ENCODE data around the gene TMEM200A. TPM values are rescaled to one million over a fixed set of nuclear protein-coding genes. Genes with fewer than 3 reads are reported as not detected.
A peak's percentile ranks its signal among the peaks of the same experiment; 100 is the strongest.

TMEM200A gene
- total and polyA plus RNA-seq, 9 donors, result 9.2 to 28.7 (median 18.2) TPM

DNA sequence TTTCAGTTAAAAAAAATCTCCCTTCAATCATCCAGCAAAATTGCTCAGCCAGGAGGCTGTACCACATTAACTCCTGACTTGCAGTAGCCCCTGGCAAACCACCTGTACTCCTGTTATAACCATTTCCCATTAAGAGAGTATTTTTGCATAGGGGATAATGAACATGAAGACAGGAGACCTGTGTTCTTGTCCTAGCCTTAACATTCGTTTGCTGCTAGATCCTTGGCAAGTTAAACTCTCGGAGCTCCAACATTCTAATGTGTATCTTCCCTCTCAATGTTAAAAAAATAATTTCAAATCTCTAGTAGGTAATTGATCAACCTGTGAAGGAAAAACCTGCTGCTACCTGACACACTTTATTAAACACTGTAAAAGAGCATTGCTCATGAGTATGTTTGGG is 8.4 kb upstream of the TMEM200A start:
- DNase-seq, result no peak
- Histone ChIP-seq H3K27ac (ENCODE audit: low read length) (no peak overlapping the region), H3K36me3 (ENCODE audit: control insufficient read depth, insufficient read depth, low read length) (no peaks in the 10 kb centered on the region), H3K4me1 (ENCODE audit: control insufficient read depth, insufficient read depth, low read length) (no peaks in the 10 kb centered on the region), H3K27me3 (ENCODE audit: control insufficient read depth, insufficient read depth, low read length) (no peaks in the 10 kb centered on the region), H3K9me3 (replicated peaks; ENCODE audit: control insufficient read depth, low read depth, low read length) (no peaks in the 10 kb centered on the region), H3K4me3 (ENCODE audit: low read length) (no peak overlapping the region)
- WGBS (ENCODE audit: insufficient coverage), result no CpG with 5 or more reads among the region's 2 CpGs

DNA sequence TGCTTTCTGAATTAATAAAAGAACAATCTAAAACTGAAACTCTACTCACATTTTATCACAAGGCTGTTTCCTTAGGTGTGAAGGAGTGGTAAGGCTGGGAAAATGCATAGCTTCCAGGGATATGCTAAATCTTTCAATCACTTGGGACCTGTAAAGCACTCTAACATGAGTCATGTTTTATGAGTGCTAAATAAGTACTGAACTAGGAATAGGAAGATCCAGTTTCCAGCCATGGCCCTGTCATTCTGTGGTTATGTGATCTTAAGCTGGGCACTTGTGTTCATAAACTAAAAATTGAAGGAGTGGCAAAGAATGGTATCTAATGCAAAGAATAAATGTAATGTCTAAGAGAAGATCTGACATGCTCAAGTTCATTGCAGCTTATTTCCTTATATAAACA is 6.1 kb upstream of the TMEM200A start:
- no peaks in the 10 kb centered on the region for H3K36me3 ChIP-seq (ENCODE audit: control insufficient read depth, insufficient read depth, low read length)
- H3K9me3 ChIP-seq (replicated peaks; ENCODE audit: control insufficient read depth, low read depth, low read length), result no peaks in the 10 kb centered on the region
- no peak overlapping the region for H3K4me3 ChIP-seq (ENCODE audit: low read length)
- H3K4me1 ChIP-seq (ENCODE audit: control insufficient read depth, insufficient read depth, low read length), result no peaks in the 10 kb centered on the region
- peaks cover under 1% of the 10 kb centered on the region for H3K27me3 ChIP-seq (ENCODE audit: control insufficient read depth, insufficient read depth, low read length)
- no peak overlapping the region for H3K27ac ChIP-seq (ENCODE audit: low read length)
- DNase-seq, result no peak

DNA sequence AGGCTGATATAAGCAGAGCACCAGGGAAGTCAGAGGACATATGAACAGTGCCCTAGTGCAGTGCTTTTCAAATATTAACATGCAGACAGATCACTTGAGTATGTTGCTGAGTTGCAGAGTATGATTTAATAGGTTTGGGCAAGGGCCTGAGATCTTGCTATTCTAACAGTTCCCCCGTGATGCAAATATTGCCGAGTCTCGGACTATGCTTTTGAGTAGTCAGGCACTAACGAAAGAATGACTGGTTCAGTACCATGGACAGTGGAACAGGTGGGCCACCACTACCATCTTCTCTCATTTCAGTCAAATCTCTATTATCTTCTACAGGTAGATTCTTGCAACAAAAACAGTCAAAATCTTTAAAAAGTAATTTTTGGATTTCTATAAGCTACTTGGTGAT is 3.7 kb upstream of the TMEM200A start:
- 54% methylated on average over 4 of the region's 4 CpGs for WGBS (ENCODE audit: insufficient coverage)
- peak; percentile 45 for DNase-seq
- peaks cover 9% of the 10 kb centered on the region for H3K27me3 ChIP-seq (ENCODE audit: control insufficient read depth, insufficient read depth, low read length)
- H3K9me3 ChIP-seq (replicated peaks; ENCODE audit: control insufficient read depth, low read depth, low read length), result no peaks in the 10 kb centered on the region
- H3K4me3 ChIP-seq (ENCODE audit: low read length), result no peak overlapping the region
- no peak overlapping the region for H3K27ac ChIP-seq (ENCODE audit: low read length)
- peaks cover 6% of the 10 kb centered on the region for H3K4me1 ChIP-seq (ENCODE audit: control insufficient read depth, insufficient read depth, low read length)
- H3K36me3 ChIP-seq (ENCODE audit: control insufficient read depth, insufficient read depth, low read length), result no peaks in the 10 kb centered on the region

DNA sequence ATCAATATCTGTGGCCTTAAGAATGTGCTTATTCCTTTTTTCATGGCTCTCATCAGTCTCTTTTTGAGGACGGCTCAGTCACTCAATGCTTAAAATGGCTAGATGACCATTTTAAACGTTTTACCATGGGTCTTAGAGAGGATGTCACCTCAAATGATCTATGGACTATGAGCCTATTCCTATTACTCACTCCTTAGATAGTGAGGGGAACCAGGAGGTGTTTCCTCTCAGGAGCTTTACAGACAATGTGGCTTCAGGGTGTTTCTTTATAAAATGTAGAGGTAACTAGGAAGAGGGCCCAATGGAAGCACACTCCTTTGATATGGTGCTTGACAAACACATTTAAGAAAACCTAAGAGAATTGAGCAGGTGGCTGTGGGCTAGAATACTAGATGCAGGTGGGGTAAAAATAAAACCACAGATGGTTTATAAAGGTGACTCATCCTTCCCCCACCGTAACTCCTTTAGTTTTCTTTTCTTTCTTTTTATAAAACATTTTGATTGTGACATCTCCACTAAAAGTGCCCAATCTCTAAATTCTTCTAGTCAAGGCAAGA is 1.5 kb upstream of the TMEM200A start:
- Histone ChIP-seq H3K9me3 (replicated peaks; ENCODE audit: control insufficient read depth, low read depth, low read length) (no peaks in the 10 kb centered on the region), H3K4me1 (ENCODE audit: control insufficient read depth, insufficient read depth, low read length) (peaks cover 6% of the 10 kb centered on the region), H3K4me3 (ENCODE audit: low read length) (no peak overlapping the region), H3K27me3 (ENCODE audit: control insufficient read depth, insufficient read depth, low read length) (peaks cover 11% of the 10 kb centered on the region), H3K36me3 (ENCODE audit: control insufficient read depth, insufficient read depth, low read length) (no peaks in the 10 kb centered on the region), H3K27ac (ENCODE audit: low read length) (no peak overlapping the region)
- no peak for DNase-seq
- no CpG with 5 or more reads among the region's 3 CpGs for WGBS (ENCODE audit: insufficient coverage)

DNA sequence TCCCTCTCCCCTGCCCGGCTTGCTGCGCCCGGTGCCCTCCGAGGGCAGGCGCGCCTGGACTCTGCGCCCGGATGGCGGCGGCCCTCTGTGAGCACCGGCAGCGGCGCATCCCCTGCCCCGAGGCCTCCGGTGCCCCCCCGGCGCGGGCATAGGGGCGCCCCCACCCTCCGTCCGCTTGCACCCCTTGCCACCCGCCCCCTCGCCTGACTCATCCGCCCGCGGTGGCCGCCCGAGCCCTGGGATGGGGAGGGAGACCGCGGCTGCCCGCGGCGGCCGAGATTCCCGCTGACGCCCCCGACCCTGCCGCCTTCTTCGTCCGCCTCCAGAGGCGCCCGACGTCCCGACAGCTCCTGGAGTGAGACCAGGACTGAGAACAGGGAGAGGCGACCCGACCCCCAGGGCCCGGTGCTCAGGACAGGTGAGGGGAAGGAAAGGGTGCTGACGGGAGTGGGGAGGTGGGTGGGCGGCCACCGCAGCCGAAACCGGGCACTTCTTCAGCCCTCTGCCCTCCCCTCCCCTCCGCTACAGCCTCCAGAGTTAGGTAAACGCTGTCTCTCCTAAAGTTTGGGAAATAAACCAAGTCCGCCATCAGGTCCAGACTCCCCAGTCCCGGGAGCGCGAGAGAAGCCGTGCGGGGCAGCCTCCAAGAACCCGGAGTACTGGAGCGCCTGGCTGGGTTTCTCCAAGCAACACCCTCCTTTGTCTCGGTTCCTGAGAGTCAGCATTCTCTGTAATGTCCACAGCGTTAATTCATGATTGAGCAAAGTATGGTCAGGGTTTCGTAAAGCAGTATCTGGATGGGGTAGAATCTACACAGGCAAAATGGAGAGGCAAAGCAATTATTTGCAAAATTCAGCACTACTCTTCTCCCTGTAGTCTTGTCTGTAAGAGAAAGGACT is 539 bp downstream of the TMEM200A start:
- peak overlapping the region; percentile 82 for H3K4me3 ChIP-seq (ENCODE audit: low read length)
- H3K27ac ChIP-seq (ENCODE audit: low read length), result peak overlapping the region; percentile 75
- H3K27me3 ChIP-seq (ENCODE audit: control insufficient read depth, insufficient read depth, low read length), result peaks cover 11% of the 10 kb centered on the region
- peaks cover 6% of the 10 kb centered on the region for H3K4me1 ChIP-seq (ENCODE audit: control insufficient read depth, insufficient read depth, low read length)
- WGBS (ENCODE audit: insufficient coverage), result under 1% methylated on average over 47 of the region's 65 CpGs
- no peaks in the 10 kb centered on the region for H3K36me3 ChIP-seq (ENCODE audit: control insufficient read depth, insufficient read depth, low read length)
- peak; percentile 54 for DNase-seq
- H3K9me3 ChIP-seq (replicated peaks; ENCODE audit: control insufficient read depth, low read depth, low read length), result no peaks in the 10 kb centered on the region

DNA sequence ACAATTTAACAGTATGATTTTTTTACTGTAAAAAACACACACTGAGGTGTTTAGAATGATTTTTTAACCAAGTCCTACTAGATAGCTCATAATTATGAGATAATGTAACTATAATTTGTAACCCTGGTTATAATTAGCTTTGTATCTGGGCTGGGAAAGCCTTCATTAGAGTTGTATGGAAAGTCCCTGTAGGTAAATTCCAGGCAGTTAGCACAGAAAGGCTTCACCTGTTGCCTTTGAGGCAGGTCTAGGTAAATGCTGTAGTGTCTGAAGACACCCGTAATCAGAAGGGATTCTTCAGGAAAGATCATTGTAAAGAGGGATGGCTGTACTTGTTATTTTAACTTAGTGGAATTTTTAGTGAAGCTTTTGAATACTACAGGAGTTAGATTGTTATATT is 1.9 kb downstream of the TMEM200A start:
- Histone ChIP-seq H3K27ac (ENCODE audit: low read length) (no peak overlapping the region), H3K27me3 (ENCODE audit: control insufficient read depth, insufficient read depth, low read length) (peaks cover 11% of the 10 kb centered on the region), H3K36me3 (ENCODE audit: control insufficient read depth, insufficient read depth, low read length) (no peaks in the 10 kb centered on the region), H3K4me3 (ENCODE audit: low read length) (no peak overlapping the region), H3K4me1 (ENCODE audit: control insufficient read depth, insufficient read depth, low read length) (peaks cover 6% of the 10 kb centered on the region), H3K9me3 (replicated peaks; ENCODE audit: control insufficient read depth, low read depth, low read length) (no peaks in the 10 kb centered on the region)
- WGBS (ENCODE audit: insufficient coverage), result 73% methylated on average over 1 of the region's 1 CpG
- DNase-seq, result no peak

DNA sequence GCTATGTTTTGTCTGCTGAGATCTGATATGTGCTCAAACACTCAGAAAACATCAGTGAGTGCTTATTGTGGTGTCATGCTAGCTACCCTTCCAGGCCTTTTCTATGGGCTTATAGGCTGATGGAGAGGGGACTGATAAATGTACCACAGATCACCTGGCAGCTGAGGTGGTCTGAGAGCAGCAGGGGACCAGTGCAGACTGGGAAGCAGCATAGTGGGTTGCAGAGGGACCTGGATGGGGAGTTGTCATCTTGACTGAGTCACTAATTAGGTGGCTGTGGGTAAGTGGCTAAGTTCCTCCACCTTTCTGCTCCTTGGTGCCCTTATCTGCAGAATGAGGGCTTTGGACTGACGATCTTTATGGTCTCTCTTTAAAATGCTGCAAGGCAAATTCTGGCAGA is 2.8 kb downstream of the TMEM200A start:
- peaks cover 6% of the 10 kb centered on the region for H3K4me1 ChIP-seq (ENCODE audit: control insufficient read depth, insufficient read depth, low read length)
- peaks cover 11% of the 10 kb centered on the region for H3K27me3 ChIP-seq (ENCODE audit: control insufficient read depth, insufficient read depth, low read length)
- 100% methylated on average over 1 of the region's 1 CpG for WGBS (ENCODE audit: insufficient coverage)
- no peak overlapping the region for H3K4me3 ChIP-seq (ENCODE audit: low read length)
- H3K9me3 ChIP-seq (replicated peaks; ENCODE audit: control insufficient read depth, low read depth, low read length), result no peaks in the 10 kb centered on the region
- H3K27ac ChIP-seq (ENCODE audit: low read length), result no peak overlapping the region
- DNase-seq, result no peak
- H3K36me3 ChIP-seq (ENCODE audit: control insufficient read depth, insufficient read depth, low read length), result no peaks in the 10 kb centered on the region

DNA sequence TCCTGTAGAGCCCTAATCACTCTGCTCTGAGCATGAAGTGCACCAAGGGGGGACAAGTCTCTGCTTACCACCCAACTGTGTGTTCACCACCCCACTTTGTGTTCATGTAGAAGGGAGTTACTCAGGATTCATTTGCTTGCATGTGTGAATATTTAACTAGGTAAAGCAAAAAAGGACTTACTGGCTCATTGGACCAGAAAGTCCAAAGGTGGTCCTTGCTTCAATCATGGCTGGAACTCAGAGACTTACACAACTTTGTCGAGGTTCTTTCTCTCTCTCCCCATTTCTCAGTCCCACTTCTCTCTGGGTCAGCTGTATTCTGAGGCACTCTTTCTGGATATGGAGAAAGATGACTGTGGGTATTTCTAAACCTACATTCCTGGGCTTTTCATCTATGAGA is 4.0 kb downstream of the TMEM200A start:
- no CpG with 5 or more reads among the region's 1 CpG for WGBS (ENCODE audit: insufficient coverage)
- peaks cover 10% of the 10 kb centered on the region for H3K27me3 ChIP-seq (ENCODE audit: control insufficient read depth, insufficient read depth, low read length)
- DNase-seq, result no peak

DNA sequence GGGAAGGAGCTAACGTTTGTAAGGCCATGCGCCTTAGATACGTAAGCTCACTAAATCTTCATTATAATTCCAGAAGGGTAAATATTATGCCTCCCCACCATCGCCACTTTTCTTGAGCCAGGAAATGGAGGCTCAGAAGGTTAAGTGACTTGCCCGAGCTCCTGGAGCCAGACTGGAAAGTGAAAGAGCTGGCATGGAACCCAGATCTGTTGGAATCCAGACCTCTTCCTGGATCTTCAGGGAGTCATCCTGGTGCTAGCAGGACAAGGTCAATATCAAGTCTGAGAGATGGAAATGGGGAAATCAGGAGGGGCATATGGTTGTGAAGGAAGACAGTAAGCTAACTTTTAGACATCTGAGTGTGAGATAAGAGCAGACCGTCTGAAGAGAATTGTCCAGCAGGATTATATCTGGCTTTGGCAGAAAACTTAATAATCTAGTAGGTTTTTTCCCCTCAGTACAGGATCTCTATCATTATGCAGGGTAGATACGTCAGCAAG is 6.2 kb downstream of the TMEM200A start:
- no peak for DNase-seq
- 53% methylated on average over 3 of the region's 7 CpGs for WGBS (ENCODE audit: insufficient coverage)

More for the DNA sequence above, 4.0 kb downstream of the TMEM200A start:
- Histone ChIP-seq H3K4me3 (ENCODE audit: low read length) (no peak overlapping the region), H3K4me1 (ENCODE audit: control insufficient read depth, insufficient read depth, low read length) (peaks cover 6% of the 10 kb centered on the region), H3K36me3 (ENCODE audit: control insufficient read depth, insufficient read depth, low read length) (no peaks in the 10 kb centered on the region), H3K9me3 (replicated peaks; ENCODE audit: control insufficient read depth, low read depth, low read length) (no peaks in the 10 kb centered on the region), H3K27ac (ENCODE audit: low read length) (no peak overlapping the region)

DNA sequence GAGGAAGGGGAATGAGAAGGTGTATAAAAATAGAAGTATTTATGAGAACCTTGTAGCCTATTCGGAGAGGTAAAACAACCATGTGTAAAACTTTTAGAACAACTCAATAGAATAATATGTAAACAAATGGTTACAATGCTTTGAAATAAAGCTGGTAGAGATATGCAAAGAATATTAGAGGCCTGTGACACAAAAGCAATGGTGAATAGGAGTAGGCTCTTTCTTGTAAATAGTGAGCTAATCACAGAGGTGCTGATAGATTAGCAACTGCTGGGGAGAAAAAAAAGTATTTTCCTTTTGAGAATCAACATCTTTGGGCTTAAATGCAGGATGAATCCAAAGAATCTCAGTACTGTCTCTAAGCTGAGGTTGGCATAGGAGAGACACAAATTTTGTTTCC is 7.0 kb downstream of the TMEM200A start:
- no peaks in the 10 kb centered on the region for H3K4me1 ChIP-seq (ENCODE audit: control insufficient read depth, insufficient read depth, low read length)
- peaks cover 2% of the 10 kb centered on the region for H3K27me3 ChIP-seq (ENCODE audit: control insufficient read depth, insufficient read depth, low read length)
- DNase-seq, result no peak
- WGBS (ENCODE audit: insufficient coverage), result no CpG with 5 or more reads among the region's 1 CpG
- H3K36me3 ChIP-seq (ENCODE audit: control insufficient read depth, insufficient read depth, low read length), result no peaks in the 10 kb centered on the region
- H3K4me3 ChIP-seq (ENCODE audit: low read length), result no peak overlapping the region
- H3K9me3 ChIP-seq (replicated peaks; ENCODE audit: control insufficient read depth, low read depth, low read length), result no peaks in the 10 kb centered on the region
- H3K27ac ChIP-seq (ENCODE audit: low read length), result no peak overlapping the region

More for the DNA sequence above, 6.2 kb downstream of the TMEM200A start:
- no peaks in the 10 kb centered on the region for H3K36me3 ChIP-seq (ENCODE audit: control insufficient read depth, insufficient read depth, low read length)
- H3K9me3 ChIP-seq (replicated peaks; ENCODE audit: control insufficient read depth, low read depth, low read length), result no peaks in the 10 kb centered on the region
- H3K4me3 ChIP-seq (ENCODE audit: low read length), result no peak overlapping the region
- H3K27ac ChIP-seq (ENCODE audit: low read length), result no peak overlapping the region
- H3K4me1 ChIP-seq (ENCODE audit: control insufficient read depth, insufficient read depth, low read length), result no peaks in the 10 kb centered on the region
- H3K27me3 ChIP-seq (ENCODE audit: control insufficient read depth, insufficient read depth, low read length), result peaks cover 2% of the 10 kb centered on the region
